HG03045 (cell line): ENCODE results near the gene ZMIZ1.

Experiments used
- ATAC-seq: cut with Tn5 transposase; IDR thresholded peaks from one replicate; pipeline ENCODE4 v1.9.1; 2021; ENCODE audit warnings: mild to moderate bottlenecking, moderate library complexity; ENCODE audit not compliant: unreplicated experiment

The ZMIZ1 gene

DNA sequence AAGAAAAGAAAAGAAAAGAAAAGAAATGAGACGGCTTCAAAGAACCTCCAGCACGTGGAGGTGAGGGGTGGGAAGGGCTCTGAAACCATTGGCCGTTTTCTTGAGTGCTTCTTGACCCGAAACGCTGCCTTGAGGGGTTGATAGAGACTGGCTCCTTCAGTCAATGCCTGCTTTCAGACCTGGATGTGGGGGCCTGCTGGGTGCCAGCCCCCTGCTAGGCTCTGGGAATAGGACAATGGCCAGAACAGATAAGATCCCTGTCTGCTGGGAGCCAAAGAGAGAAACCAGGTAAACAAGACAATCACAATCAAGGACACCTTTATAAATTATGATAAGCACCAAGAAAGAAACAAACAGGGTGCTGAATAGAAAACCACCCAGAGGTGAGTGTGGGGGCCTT, 27.7 kb downstream of the ZMIZ1 start:
- ATAC-seq: no peak

DNA sequence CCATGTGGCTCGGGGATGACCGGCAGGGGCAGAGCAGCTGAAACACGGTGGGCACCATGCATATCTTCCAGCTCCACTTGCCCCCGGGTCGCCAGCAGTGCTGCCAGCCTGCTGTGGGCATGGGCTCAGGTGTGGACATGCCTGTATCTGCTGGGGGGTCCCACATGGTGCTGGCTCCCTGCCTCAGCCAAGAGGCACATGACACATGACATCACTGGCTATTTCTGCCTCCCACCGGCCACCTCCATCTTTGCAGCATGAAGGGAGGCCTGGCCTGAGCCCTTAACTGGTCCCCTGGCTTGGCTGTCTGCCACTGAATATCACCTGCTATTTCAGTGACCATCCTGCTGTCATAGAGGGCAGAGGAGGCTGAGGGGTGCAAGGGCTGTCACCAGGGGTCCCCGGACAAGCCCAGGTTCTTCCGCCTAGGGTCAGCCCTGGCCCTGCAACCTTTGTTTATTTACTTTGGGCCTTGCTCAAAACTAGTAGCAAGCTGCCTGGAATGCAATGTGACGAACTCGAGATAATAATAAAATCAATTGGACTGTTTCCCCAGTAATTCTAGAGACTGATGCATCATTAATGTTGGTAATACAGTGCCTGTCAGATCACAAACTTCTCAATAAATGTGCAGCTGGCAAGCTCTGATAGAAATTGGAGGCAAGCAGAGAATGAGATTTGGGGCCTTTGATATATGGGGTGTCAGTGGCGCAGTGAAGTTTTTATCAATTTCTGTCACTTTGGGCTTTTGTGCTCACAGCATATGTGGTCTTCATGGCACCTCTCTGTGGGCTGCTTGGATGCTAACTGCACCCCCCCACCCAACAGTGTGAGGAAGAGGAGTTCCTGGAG, 28.5 kb downstream of the ZMIZ1 start:
- no peak for ATAC-seq

DNA sequence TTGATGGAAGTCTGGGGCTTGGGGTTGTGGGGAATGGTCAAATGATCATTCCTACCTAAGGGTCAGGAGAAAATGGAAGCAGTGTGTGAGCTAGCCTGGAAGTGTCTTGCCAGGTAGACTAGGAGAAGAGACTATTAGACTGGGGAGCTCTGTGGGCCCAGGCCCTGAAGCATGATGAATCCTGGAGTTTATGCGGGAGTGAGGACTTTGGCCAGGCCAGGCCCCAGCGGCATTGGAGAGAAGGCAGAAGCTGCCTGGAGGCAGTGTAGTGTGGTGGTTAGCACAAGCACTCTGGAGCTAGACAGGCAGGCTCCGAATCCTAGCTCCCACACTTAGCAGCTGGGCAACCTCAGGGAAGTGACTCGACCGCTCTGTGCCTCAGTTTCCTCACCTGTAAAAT, 29.3 kb downstream of the ZMIZ1 start:
- no peak for ATAC-seq

DNA sequence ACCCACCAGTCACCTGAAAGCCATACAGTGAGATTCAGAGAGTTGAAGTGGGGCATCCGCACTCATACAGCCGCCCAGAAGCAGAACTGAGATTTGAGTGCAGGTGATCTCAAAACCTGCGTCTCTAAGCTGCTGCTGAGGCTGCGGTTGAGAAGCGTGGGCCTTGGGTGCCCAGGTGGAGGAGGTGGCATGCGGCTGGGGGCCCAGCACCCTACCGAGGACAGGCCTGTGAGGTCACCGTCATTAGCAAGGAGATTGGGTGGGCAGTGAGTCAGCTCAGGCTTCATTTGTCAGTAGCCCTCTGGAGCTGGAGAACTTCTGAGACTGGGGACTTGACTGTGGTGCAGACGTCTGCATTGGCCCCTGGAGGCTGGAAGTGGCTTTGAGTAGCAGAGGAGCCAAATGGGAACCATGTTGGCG, 29.8 kb downstream of the ZMIZ1 start:
- ATAC-seq: peak; percentile 65

DNA sequence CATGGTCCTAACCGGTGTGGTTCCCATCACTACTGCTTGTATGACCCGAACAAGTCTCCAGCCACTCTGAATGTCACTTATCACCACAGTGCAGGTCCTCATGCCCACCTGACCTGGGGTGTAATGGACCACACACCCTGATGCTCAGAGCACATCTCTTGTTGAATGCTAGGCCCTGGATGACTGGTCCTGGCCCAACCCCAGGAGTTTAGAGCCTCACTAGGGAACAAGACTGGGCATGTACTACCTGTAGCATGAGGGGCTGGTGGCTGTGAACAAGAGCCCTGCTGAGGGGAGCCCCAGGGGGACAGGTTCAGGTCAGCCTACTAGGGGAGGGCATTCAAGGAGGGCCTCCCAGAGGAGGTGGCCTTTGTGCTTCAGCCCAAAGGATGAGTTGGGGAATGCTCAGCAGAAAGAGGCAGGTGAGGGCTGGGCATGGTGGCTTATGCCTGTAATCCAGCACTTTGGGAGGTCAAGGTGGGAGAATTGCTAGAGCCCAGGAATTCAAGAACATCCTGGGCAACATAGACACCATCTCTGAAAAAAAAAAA, 31.2 kb downstream of the ZMIZ1 start:
- no peak for ATAC-seq

DNA sequence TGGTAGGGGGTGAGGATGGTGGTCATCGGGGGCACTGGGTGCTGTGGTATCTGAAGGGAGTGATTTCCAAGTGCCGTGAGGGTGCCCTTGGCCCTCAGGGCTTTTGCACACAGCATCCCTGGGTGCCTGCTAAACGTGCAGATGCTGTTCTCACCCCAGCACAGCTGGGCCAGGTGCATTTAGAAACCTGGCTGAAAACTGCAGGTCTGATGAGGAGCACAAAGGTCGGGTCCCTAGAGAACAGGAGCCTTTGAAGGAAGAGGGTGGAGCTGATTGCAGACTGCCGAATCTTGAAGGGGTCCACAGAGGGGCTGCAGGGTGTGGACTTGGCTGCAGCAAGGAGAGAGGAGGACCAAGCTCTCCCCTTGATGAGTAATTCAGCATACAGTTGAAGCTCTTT, 32.0 kb downstream of the ZMIZ1 start:
- no peak for ATAC-seq

DNA sequence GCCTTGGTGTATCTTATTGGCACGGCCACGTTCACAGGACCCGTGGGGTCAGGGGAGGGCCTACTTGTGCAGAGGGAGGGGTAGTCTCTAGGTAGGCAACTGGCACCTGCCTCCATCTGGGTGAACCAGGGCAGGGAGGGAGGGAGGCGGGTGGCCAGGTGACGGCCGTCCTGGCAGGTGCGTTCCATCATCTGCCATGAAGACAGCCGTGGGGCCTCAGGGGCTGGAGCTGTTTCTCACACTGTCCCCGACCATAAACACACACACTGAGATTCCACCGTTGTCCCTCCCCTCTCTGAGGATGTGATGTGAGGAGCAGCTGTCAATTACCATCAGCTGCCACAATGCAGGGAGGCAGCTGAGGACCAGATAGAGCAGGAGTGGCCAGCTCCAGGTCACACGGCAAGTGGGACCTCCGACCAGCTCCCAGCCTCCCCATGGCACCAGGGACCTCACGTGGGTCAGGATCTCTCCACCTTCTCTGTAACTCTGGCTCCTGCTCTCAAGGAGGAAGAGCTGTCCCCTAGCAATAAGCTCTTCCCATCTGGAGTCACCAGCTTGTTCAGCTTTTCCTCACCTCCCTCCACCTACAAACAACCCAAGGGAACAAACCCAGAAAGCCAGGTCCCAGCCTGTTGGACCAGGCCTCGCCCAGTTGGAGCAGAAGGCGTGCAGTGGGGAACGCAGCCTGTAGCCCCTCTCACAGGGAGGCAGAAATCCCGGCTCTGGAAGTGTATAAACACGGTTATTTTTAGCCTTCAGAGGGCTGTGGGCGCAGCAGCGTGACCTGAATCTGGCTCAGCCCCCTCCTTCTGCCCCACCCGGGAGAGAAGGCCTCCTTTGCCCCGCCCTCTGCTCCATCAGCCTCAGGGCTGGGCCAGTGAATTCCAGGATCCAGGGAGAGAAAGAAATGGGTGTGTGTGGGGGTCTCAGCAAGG, 33.1 kb downstream of the ZMIZ1 start:
- ATAC-seq: no peak

DNA sequence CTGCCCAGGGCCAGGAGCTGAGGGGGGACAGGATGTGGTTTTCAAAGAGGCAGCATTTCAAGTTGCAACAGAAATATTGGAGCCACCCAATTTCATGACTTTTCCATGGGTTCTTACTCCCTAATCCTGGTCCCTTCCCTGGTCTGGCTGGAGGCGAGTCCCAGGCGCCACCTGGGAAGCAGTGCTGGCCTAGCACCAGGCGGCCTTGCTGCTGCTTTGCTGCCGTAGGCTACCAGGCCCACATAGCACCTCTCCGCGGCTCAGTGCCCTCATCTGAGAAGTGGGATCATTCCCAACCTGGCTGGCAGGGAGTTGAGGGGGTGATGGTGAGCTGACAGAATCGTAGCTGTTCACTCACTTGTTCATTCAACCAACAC, 33.7 kb downstream of the ZMIZ1 start:
- ATAC-seq: no peak

DNA sequence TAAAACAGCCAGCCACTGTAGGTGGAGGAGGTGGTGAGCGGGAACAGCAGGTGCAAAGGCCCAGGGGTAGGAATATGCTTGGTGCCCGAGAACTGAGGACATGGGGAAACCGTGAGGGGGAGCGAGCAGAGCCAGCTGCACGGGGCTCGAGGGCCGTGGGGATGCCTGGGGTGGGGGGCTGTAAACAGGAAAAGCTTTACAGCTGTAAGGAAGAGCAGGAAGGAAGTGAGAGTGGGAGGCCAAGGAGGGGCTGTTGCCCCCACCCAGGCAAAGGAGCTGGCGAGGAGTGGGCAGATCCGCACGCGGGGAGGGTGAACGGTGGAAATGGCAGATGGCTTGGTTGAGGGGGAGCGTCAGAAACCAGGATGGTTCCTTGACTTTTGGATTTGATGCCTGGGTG, 34.4 kb downstream of the ZMIZ1 start:
- ATAC-seq: no peak

DNA sequence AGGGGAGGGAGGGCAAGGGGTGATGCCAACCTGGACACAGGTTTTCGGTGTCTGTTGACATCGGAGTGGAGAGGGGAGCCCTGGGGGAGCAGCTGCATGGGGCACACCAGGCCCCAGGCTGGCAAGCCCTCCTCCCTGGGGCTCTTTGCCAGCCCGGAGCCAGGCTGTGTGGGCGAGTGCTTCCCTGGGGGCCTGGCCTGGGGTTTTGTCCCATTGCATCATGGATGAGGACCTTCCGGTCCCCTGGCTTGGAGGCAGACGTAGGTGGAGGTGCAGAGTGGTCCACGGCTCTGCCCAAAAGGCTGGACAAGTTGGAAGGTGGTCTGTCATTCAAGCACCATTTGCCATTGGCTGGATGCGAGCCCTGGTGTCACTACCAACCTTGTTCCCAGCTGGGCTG, 34.8 kb downstream of the ZMIZ1 start:
- no peak for ATAC-seq

DNA sequence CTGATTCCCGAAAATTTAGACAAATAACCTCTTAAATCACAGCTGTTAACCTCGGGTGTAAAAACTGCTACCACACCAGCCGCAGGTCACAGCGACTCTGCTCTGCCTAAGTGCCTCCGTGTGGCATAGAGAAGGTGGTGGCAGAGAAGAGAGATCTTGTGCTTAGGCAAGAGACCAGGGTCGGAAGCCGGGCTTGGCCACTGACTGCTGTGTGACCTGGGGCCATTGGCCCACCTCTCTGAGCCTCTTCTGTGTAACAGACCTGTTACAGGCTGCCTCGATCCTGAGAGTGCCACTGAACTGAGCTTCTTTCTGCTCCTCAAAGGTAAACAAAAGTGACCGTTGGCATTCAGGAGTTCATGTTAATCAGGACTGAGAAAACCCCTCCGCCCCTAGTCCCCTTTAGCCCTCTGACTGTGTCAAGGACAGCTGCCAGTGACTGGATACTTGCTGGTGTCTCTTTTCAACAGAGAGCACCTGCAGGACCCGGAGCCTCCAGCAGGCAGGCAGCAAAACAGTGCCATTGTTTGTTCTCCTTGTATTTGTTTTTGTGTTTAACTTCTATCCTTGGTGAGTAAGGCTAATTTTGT, 36.5 kb downstream of the ZMIZ1 start:
- no peak for ATAC-seq

DNA sequence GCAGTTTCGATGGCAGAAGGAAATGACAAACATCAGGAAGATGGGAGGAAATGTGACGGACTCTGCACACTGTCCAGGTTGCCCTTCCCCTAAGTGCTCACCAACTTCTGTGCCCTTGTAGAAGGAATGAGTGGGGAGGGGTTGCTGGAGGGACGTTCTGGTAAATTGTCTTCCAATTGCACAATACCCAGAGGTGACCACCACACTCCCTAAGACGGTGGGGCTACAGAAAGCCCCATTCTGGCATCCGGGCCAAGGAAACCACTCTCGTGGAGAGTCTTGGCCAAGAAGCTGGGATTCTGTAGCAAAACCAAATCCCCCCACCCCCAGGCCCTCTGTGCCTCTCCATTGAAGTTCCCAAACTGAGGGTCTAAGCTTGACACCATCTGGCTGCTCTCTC, 37.1 kb downstream of the ZMIZ1 start:
- no peak for ATAC-seq

DNA sequence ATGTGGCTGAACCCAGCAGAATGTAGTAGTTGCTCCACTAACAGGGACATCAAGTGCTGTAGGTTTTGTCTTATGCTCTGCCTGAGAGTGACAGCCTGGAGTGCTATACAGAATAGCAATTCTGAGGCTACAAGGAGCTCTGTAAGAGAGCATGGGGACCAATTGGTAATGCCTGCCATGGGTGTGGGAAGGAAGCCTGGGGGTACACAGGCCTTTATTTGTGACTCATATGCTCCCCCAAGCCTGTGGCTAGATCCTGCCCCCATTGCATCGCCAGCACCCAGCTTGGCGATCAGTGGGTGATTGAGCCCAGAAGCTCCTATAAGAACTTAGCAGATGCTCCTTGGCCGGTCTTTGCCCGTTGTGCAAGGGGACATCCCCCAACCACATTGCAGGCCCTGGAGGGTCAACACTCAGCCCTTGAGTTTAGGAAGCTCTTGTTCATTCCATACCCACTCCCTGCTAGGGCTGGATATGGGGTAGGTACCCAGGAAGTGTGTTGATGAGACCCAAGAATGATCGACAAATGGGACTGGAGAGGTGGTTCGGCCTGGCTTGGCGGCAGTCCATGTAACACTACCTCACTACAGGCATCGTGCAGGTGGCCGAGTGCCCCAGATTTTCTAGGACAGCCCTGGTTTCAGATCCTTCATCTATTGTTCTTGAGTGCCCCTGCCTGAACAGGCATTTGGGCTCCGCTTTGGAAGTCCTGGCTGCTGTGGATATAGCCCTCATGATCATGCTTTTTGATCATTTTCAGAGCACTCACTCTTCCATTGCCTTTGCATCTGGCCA, 37.7 kb downstream of the ZMIZ1 start:
- no peak for ATAC-seq

DNA sequence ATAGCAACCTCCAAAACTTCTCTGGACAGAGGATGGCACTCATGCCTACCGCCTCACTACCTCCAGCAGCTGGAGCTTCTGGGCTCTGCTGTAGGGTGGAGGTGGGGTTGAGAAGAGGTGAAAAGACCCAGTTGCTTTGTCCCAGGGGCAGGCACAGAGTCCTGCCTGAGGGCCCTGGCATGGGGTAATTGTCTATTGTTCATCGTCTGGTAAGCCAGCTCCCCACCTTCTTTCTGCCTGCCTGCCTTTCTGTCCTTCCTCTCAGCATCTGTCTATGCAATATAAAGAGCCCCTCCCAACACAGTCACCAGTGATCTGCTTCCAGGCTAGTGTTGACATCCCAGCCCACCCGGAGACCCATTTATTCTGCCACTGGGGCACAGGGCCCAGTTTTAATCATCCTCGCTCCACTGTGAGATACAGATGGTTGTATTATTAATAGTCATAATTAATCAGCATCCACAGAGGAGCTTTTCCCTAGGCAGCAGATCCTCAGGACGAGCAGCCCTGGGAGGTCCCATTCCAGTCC, 39.0 kb downstream of the ZMIZ1 start:
- ATAC-seq: no peak

DNA sequence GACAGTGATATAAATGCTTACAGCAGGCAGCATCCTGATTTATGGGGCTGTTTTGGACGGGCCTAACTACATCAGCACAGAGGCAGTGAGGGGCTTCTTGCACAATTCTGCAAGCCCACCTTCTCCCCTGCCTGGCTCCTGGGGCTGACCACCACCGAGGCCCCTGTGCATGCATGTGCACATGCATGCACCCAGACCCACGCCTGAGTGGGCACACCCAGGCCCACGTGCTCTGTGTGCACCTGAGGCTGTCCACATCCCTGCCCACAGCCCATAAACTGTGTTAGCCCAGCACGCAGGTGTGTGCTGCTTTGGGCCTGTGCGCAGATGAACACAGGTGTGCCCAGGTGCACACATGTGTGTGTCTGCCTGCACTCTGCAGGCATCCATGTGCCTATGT, 40.0 kb downstream of the ZMIZ1 start:
- no peak for ATAC-seq

DNA sequence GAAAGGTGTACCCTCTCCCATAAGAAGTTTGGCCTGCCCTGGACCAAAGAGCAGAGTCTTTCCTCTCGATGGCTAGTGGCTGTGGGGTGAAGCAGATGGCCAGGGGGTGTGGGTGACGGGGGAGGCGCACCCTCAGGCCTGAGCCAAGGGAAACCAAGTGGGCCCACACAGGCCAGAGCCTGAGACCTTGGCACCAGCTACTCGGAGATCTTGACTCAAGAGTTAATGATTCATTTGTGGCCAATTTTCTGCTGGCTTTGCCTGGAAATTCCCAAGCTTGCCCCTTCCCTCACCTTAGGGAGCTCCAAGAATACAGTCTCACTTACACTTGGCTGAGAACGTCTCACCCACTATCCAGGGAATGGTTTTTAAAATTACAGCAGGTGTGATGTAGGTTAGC, 42.7 kb downstream of the ZMIZ1 start:
- no peak for ATAC-seq

DNA sequence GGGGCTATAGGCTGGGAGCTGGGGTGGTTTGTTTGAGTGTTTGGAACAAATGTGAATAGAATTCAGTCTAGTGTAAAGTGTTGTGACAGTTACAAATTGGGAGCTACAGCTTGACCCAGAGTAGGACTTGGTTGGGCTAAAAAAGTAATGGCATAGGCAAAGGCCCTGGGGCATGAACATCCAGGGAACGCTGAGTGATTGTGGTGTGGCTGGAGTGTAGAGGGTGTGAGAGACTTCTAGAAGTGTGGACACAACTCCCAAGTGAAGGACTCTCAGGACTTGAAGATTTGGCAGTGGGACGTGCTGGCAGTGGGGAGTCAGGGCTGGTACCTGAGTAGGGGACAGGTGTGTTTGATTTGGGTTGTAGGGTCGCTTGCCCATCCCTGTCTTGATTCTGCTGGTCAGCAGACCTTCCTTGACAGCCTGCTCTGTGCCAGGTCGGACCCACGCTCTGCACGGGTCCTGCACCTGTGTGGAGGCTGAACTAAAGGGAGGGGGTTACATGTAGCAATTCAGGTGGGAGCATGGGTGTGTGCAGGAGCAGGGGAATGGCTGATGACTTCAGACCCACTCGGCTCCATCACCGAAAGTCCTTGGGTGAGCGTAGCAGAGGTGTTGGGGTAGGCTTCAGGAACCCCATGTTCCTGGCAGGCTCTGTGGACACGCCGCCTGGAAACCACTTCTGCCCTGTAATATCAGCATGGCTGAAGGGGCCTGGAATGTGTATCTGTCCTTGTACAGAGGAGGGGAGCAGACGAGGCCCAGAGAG, 43.3 kb downstream of the ZMIZ1 start:
- ATAC-seq: no peak

DNA sequence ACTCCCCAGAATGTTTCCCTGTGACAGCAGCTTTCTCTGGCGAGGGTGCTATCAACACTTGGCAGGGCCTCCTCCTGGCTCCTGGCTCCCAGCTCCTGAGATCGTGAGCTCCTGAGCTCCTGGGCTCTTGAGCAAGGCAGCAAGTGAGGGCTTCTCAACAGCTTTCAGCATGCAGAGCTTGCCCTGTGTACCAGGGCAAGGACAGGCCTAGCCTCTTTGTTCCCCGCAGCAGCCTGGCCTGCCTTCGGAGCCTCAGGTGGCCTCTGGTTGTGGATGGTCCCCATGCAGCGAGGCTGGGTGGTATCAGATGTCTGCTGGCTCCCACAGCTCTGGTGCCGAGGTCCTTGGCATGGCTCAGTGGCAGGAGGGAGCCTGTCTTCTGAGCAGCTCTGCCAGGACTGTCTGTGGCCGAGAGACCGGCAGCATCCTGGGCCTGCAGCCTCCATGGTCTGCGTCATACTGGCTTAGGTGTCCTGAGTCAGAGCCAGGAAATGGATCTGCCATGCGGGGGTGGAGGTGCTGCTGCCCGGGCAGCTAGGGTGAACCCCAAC, 44.2 kb downstream of the ZMIZ1 start:
- ATAC-seq: no peak

DNA sequence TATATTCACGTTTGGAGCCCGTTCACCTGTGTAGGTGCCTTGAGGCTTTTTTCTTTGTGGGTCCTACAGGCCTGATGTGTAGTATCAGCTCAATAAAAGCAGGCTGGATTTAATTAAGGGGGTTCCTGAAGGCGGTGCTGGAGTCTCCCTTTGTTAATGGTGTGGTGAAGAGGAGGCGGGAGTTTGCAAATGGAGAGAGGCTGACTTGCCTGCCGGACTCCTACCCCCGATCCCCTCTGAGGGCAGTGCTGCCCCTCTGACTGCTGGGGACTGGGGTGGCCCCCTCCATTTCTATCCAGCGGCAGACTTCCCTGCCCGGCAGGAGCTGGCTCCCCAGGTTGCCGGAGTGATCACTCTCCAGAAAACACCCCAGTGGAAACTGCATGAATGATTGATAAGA, 45.1 kb downstream of the ZMIZ1 start:
- ATAC-seq: no peak
